ENCODE data around the gene SDCCAG8. TPM values are rescaled to one million over a fixed set of nuclear protein-coding genes. Genes with fewer than 3 reads are reported as not detected.

Gene SDCCAG8
- total and polyA plus RNA-seq, 2 experiments from 2014 or later: 28.0 to 66.7 TPM

- H3F3A ChIP-seq (replicated peaks; ENCODE audit: low read depth): no peaks in the 10 kb centered on the region
- Mint-ChIP-seq H3K4me3 (no peak overlapping the region), H3K9me3 (no peaks in the 10 kb centered on the region), H3K36me3 (ENCODE audit: low read depth) (no peaks in the 10 kb centered on the region), H3K27me3 (ENCODE audit: insufficient read depth, low read depth, poor library complexity) (peaks cover 2% of the 10 kb centered on the region), H3K27ac (no peak overlapping the region), H3K4me1 (peaks cover 3% of the 10 kb centered on the region; the same call in 2 of the 3 replicates)
- H3K4me1 ChIP-seq (ENCODE audit: insufficient read depth): no peaks in the 10 kb centered on the region
- H3K9me2 ChIP-seq (ENCODE audit: insufficient read depth): no peaks in the 10 kb centered on the region
- ATAC-seq: no peak
- H3K36me3 ChIP-seq (ENCODE audit: insufficient read depth): no peaks in the 10 kb centered on the region
- TF ChIP-seq NANOG (IDR thresholded peaks at IDR 0.05; ENCODE audit: borderline replicate concordance): no peak
- TF ChIP-seq CTCF (conservative IDR thresholded peaks at IDR 0.05; ENCODE audit: low read depth in 2 of 2): peak; percentile 20 to 52; a peak in 2 of 4 replicates
- no peak for DNase-seq (ENCODE audit: low spot score)
- H3K4me2 ChIP-seq: no peak overlapping the region
- H3K27ac ChIP-seq (ENCODE audit: low read depth): no peak overlapping the region
- H3K79me2 ChIP-seq (replicated peaks; ENCODE audit: insufficient read depth): no peaks in the 10 kb centered on the region
- H3K27me3 ChIP-seq (ENCODE audit: insufficient read depth): no peaks in the 10 kb centered on the region
- no peak overlapping the region for H2AFZ ChIP-seq
- H4K20me1 ChIP-seq (replicated peaks; ENCODE audit: insufficient read depth): no peaks in the 10 kb centered on the region
- no peak overlapping the region for H3K4me3 ChIP-seq
Measured at GRCh38 chr1:243345205-243345604, 89.4 kb downstream of the SDCCAG8 start.

DNA sequence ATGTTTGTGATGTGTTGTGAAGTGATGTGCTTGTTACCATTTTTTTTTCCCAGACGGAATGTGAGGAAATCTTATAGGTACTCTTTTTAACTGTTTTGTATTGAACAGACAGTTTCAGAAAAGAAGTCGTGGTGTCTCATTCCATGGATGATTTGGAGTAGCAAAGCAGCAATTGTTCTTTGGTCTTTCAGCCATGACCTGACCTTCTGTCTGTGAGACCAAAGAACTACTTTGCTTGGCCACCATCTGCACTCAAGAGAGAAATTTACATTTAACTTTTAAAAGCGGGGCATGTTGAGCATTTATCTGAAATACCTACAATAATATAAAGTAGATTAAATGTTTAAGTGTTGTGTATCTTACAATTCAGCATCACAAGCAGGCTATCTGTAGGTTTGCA lies 90.2 kb downstream of the SDCCAG8 start:
- no peak overlapping the region for H3K4me2 ChIP-seq
- no peaks in the 10 kb centered on the region for H3K9me3 Mint-ChIP-seq
- no peak overlapping the region for H3K4me3 Mint-ChIP-seq
- H3K79me2 ChIP-seq (replicated peaks; ENCODE audit: insufficient read depth): no peaks in the 10 kb centered on the region
- no peak overlapping the region for H2AFZ ChIP-seq
- no peak overlapping the region for H3K4me3 ChIP-seq
- H4K20me1 ChIP-seq (replicated peaks; ENCODE audit: insufficient read depth): no peaks in the 10 kb centered on the region
- DNase-seq (ENCODE audit: low spot score) (no peak), ATAC-seq (no peak)
- no peak overlapping the region for H3K27ac Mint-ChIP-seq
- H3K9me2 ChIP-seq (ENCODE audit: insufficient read depth): no peaks in the 10 kb centered on the region
- no peaks in the 10 kb centered on the region for H3K27me3 ChIP-seq (ENCODE audit: insufficient read depth)
- H3K27ac ChIP-seq (ENCODE audit: low read depth): no peak overlapping the region
- no peaks in the 10 kb centered on the region for H3K36me3 ChIP-seq (ENCODE audit: insufficient read depth)
- no peaks in the 10 kb centered on the region for H3K4me1 ChIP-seq (ENCODE audit: insufficient read depth)
- peaks cover 2% of the 10 kb centered on the region for H3K27me3 Mint-ChIP-seq (ENCODE audit: insufficient read depth, low read depth, poor library complexity)
- H3F3A ChIP-seq (replicated peaks; ENCODE audit: low read depth): no peaks in the 10 kb centered on the region
- no peaks in the 10 kb centered on the region for H3K36me3 Mint-ChIP-seq (ENCODE audit: low read depth)
- H3K4me1 Mint-ChIP-seq: peaks cover 3% of the 10 kb centered on the region; the same call in 2 of the 3 replicates
- TF ChIP-seq ETS1 (IDR thresholded peaks at IDR 0.05) (no peak), POLR2AphosphoS5 (IDR thresholded peaks at IDR 0.05; ENCODE audit: low read depth) (no peak), JUNB (IDR thresholded peaks at IDR 0.05; ENCODE audit: unreplicated experiment) (no peak), EZH2 (IDR thresholded peaks at IDR 0.05; ENCODE audit: low read depth, unreplicated experiment) (no peak), ZNF114 (CRISPR knock-in tag; IDR thresholded peaks at IDR 0.05) (no peak), CTCF (conservative IDR thresholded peaks at IDR 0.05; ENCODE audit: low read depth in 2 of 2) (no peak)

Measured in GM23338 (cell line).